H9 (cell line): ENCODE measurements around the gene ECSCR. TPM values are rescaled to one million over a fixed set of nuclear protein-coding genes. Genes with fewer than 3 reads are reported as not detected.

Experiments used
- DNase-seq: peaks from one replicate; pipeline ENCODE4 v3.0.0-alpha.2; 2017
- H2AFZ ChIP-seq: one replicate; pipeline ENCODE4 v1.6.1; 2013; ENCODE audit warnings: mild to moderate bottlenecking, low read length, control low read depth, moderate library complexity
- H2AK5ac ChIP-seq: 2 replicates; pipeline ENCODE4 v1.6.1; 2013; ENCODE audit warnings: low read length, control low read depth, mixed read lengths; ENCODE audit not compliant: insufficient read length
- H2BK120ac ChIP-seq: one replicate; pipeline ENCODE4 v1.6.1; 2013; ENCODE audit warnings: low read depth, mild to moderate bottlenecking, low read length, control low read depth, inconsistent platforms; ENCODE audit not compliant: poor library complexity, severe bottlenecking
- H2BK12ac ChIP-seq: 2 replicates; pipeline ENCODE4 v1.6.1; 2013; ENCODE audit warnings: low read length, control low read depth, mixed read lengths, low read depth; ENCODE audit not compliant: insufficient read length
- H2BK15ac ChIP-seq: 2 replicates; pipeline ENCODE4 v1.6.1; 2013; ENCODE audit warnings: low read depth, low read length, control low read depth
- H2BK20ac ChIP-seq: one replicate; pipeline ENCODE4 v1.6.1; 2013; ENCODE audit warnings: low read depth, mild to moderate bottlenecking, low read length, control low read depth, inconsistent platforms; ENCODE audit not compliant: poor library complexity, severe bottlenecking
- H2BK5ac ChIP-seq: 2 replicates; pipeline ENCODE4 v1.6.1; 2013; ENCODE audit warnings: low read length, control low read depth, mixed read lengths; ENCODE audit not compliant: insufficient read length
- H3K14ac ChIP-seq: 2 replicates; pipeline ENCODE4 v1.6.1; 2013; ENCODE audit warnings: low read length, control low read depth; ENCODE audit not compliant: insufficient read depth
- H3K18ac ChIP-seq: 2 replicates; pipeline ENCODE4 v1.6.1; 2013; ENCODE audit warnings: low read depth, mild to moderate bottlenecking, mixed read lengths, low read length, control low read depth; ENCODE audit not compliant: insufficient read length
- H3K23ac ChIP-seq: 2 replicates; pipeline ENCODE4 v1.6.1; 2013; ENCODE audit warnings: low read length, control low read depth, mixed read lengths, low read depth; ENCODE audit not compliant: insufficient read length
- H3K23me2 ChIP-seq: 2 replicates; pipeline ENCODE4 v1.6.1; 2013; ENCODE audit warnings: low read depth, mild to moderate bottlenecking, mixed read lengths, low read length, control low read depth; ENCODE audit not compliant: insufficient read length, poor library complexity, severe bottlenecking
- H3K27ac ChIP-seq: 2 replicates; pipeline ENCODE4 v1.5.1; 2013; ENCODE audit warnings: low read length, control low read depth, mixed read lengths, low read depth; ENCODE audit not compliant: insufficient read length
- H3K27me3 ChIP-seq: 2 replicates; pipeline ENCODE4 v1.6.1; 2013; ENCODE audit warnings: low read length, control low read depth, inconsistent platforms; ENCODE audit not compliant: insufficient read depth
- H3K4ac ChIP-seq: 2 replicates; pipeline ENCODE4 v1.6.1; 2013; ENCODE audit warnings: low read depth, mild to moderate bottlenecking, control low read depth, inconsistent platforms, low read length, moderate library complexity
- H3K4me1 ChIP-seq: 2 replicates; pipeline ENCODE4 v1.6.1; 2013; ENCODE audit warnings: low read length, control low read depth, inconsistent platforms; ENCODE audit not compliant: insufficient read depth
- H3K4me2 ChIP-seq: 2 replicates; pipeline ENCODE4 v1.6.1; 2013; ENCODE audit warnings: low read length, control low read depth, mixed read lengths; ENCODE audit not compliant: insufficient read length, insufficient read depth
- H3K56ac ChIP-seq: 2 replicates; pipeline ENCODE4 v1.6.1; 2013; ENCODE audit warnings: low read depth, mild to moderate bottlenecking, mixed read lengths, low read length, control low read depth; ENCODE audit not compliant: insufficient read length
- H3K79me1 ChIP-seq: 2 replicates; pipeline ENCODE4 v1.6.1; 2013; ENCODE audit warnings: low read depth, mild to moderate bottlenecking, moderate library complexity, low read length, control low read depth, inconsistent platforms; ENCODE audit not compliant: insufficient read depth, poor library complexity, severe bottlenecking
- H3K79me2 ChIP-seq: 2 replicates; pipeline ENCODE4 v1.6.1; 2013; ENCODE audit warnings: low read length, control low read depth, inconsistent platforms; ENCODE audit not compliant: insufficient read depth
- H3K9ac ChIP-seq: 2 replicates; pipeline ENCODE4 v1.6.1; 2013; ENCODE audit warnings: low read length, control low read depth, mixed read lengths; ENCODE audit not compliant: insufficient read length; ENCODE audit errors: extremely low read depth
- H3K9me3 ChIP-seq: one replicate; pipeline ENCODE4 v1.6.1; 2013; ENCODE audit warnings: low read depth, low read length, inconsistent platforms; ENCODE audit not compliant: control insufficient read depth
- H3T11ph ChIP-seq: one replicate; pipeline ENCODE4 v1.6.1; 2013; ENCODE audit warnings: mild to moderate bottlenecking, low read length, control low read depth, inconsistent platforms
- H4K20me1 ChIP-seq: one replicate; pipeline ENCODE4 v1.6.1; 2013; ENCODE audit not compliant: control insufficient read depth, insufficient read length, insufficient read depth
- H4K5ac ChIP-seq: 2 replicates; pipeline ENCODE4 v1.6.1; 2013; ENCODE audit warnings: low read depth, mild to moderate bottlenecking, mixed read lengths, low read length, control low read depth; ENCODE audit not compliant: insufficient read length
- H4K8ac ChIP-seq: replicated peaks from 2 replicates; pipeline ENCODE4 v1.6.1; 2013; ENCODE audit warnings: low read length, control low read depth, mixed read lengths, low read depth; ENCODE audit not compliant: insufficient read length
- H4K91ac ChIP-seq: 2 replicates; pipeline ENCODE4 v1.6.1; 2013; ENCODE audit warnings: low read depth, mild to moderate bottlenecking, moderate library complexity, mixed read lengths, low read length, control low read depth; ENCODE audit not compliant: insufficient read length
- H3K27ac Mint-ChIP-seq, 3 experiments: 2 replicates in 2 of 3; 3 replicates in 1 of 3; pipeline ENCODE4 v1.8.0; 2020 to 2021; ENCODE audit warnings: mixed read lengths in 3 of 3, mild to moderate bottlenecking in 1 of 3, moderate library complexity in 1 of 3
- H3K27me3 Mint-ChIP-seq: 2 replicates; pipeline ENCODE4 v1.8.0; 2021; ENCODE audit warnings: low read depth, mild to moderate bottlenecking, moderate library complexity, mixed read lengths
- H3K36me3 Mint-ChIP-seq, 3 experiments: 2 replicates in 2 of 3; 3 replicates in 1 of 3; pipeline ENCODE4 v1.8.0; 2020 to 2021; ENCODE audit warnings: low read depth in 3 of 3, mixed read lengths in 3 of 3; ENCODE audit not compliant: insufficient read depth in 1 of 3
- H3K4me1 Mint-ChIP-seq, 2 experiments: 2 replicates each; pipeline ENCODE4 v1.8.0; 2020; ENCODE audit warnings: mixed read lengths in 2 of 2
- H3K4me3 Mint-ChIP-seq, 2 experiments: 2 replicates in 1 of 2; 3 replicates in 1 of 2; pipeline ENCODE4 v1.8.0; 2020 to 2021; ENCODE audit warnings: mild to moderate bottlenecking in 2 of 2, mixed read lengths in 2 of 2, moderate library complexity in 1 of 2
- H3K9me3 Mint-ChIP-seq, 2 experiments: 2 replicates in 1 of 2; 3 replicates in 1 of 2; pipeline ENCODE4 v1.8.0; 2020; ENCODE audit warnings: mild to moderate bottlenecking in 2 of 2, mixed read lengths in 2 of 2, moderate library complexity in 1 of 2
- CTCF ChIP-seq: fragments of 200-600 bp; sonication (generic); conservative IDR thresholded peaks from 3 replicates; pipeline ENCODE4 v1.8.0; 2021; ENCODE audit warnings: antibody characterized with exemption, mild to moderate bottlenecking
- WGBS: extraction: QIAGEN DNeasy Blood & Tissue Kit; methylation state at CpG from one replicate; pipeline ENCODE4 v1.1.7; 2013; ENCODE audit warnings: missing lambda C conversion rate, low lambda C conversion rate, mixed read lengths; ENCODE audit not compliant: insufficient read length; ENCODE audit errors: extremely low coverage; 5-methylcytosine and 5-hydroxymethylcytosine counted together
- total RNA-seq: library from RNA; stranded (reverse); gene quantifications from 2 replicates; pipeline ENCODE4 v1.2.1, GENCODE V29; 2021

The ECSCR gene
- total RNA-seq, 1 experiment from 2014 or later, result 1.6 TPM

- Histone ChIP-seq H3K23me2 (peaks cover 5% of the 10 kb centered on the region), H3K27me3 (no peaks in the 10 kb centered on the region), H2BK12ac (no peak overlapping the region), H4K5ac (no peak overlapping the region), H3K14ac (no peak overlapping the region), H3K18ac (no peak overlapping the region), H3K9ac (no peak overlapping the region), H2BK20ac (no peak overlapping the region), H3K79me2 (0 out of 2 replicates have a peak, but pooled peaks cover 2% of the 10 kb centered on the region), H3K4ac (no peak overlapping the region), H2AFZ (no peak overlapping the region), H3K23ac (no peak overlapping the region), H3K79me1 (no peaks in the 10 kb centered on the region), H2BK120ac (no peak overlapping the region), H4K20me1 (no peaks in the 10 kb centered on the region), H3K4me1 (peaks cover 2% of the 10 kb centered on the region; the same call in 1 of the 2 replicates), H4K8ac (no peak overlapping the region), H2AK5ac (no peak overlapping the region), H4K91ac (no peak overlapping the region), H3K4me2 (no peak overlapping the region), H3T11ph (no peak overlapping the region), H3K27ac (no peak overlapping the region), H3K9me3 (no peaks in the 10 kb centered on the region), H2BK5ac (no peak overlapping the region), H3K56ac (no peak overlapping the region), H2BK15ac (no peak overlapping the region)
- no peak overlapping the region for H3K4me3 Mint-ChIP-seq
- H3K27me3 Mint-ChIP-seq, result no peaks in the 10 kb centered on the region
- H3K27ac Mint-ChIP-seq, result no peak overlapping the region
- H3K36me3 Mint-ChIP-seq, result peaks cover 5 to 33% (median 13%) of the 10 kb centered on the region in 3 experiments; a peak in 6 of 7 replicates
- peaks cover 19 to 20% of the 10 kb centered on the region in 2 experiments for H3K4me1 Mint-ChIP-seq
- H3K9me3 Mint-ChIP-seq, result no peaks in the 10 kb centered on the region
- no peak for TF ChIP-seq CTCF
- no peak for DNase-seq
- no CpG with 5 or more reads among the region's 3 CpGs for WGBS
Observed at GRCh38 chr5:139435676-139436075, 26.9 kb downstream of the ECSCR start.
